ENCODE results near the gene SLX9.

The SLX9 gene

DNA sequence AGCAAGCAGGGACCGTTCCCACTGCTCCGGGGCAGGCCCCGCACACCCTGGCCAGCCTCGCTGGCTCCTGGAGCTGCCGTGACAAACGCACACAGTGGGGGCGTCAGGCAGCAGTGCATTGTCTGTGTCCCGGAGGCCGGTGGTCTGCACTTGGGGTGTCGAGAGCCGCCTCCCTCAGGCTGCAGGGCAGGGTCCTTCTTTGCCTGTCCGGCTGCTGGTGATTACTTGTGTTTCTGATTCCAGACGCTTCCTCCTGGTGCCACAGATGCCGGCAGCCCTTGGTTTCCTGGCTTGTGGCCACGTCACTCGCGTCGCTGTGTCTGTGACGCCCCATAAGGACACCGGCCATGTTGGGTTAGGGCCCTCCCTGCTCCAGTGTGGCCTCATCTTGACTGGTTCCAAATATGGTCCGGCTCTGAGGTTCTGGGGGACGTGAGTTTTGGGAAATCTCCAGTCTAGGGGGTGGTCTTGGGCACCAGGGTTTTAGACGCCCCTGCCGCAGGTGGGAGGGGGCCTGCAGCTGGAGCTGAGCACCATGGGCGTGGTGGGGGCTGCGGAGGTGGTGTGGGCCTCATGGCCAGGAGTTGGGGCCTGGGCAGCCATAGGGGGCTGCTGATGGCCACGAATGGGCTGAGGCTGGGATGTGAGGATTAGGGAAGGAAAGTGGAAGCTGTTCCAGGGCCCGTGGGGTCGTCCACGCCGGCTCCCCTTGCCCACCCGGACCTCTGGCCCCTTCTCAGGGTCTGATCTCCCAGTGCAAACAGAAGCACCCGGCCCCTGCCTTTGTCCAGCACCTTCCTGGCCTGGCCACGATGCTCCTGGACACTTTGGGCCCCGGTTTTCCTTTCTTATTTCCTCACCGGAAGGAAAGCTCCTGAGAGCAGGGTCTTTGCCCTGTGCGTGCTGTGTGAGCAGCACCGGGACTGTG, 41.0 kb downstream of the SLX9 start:
- DNase-seq, result no peak

DNA sequence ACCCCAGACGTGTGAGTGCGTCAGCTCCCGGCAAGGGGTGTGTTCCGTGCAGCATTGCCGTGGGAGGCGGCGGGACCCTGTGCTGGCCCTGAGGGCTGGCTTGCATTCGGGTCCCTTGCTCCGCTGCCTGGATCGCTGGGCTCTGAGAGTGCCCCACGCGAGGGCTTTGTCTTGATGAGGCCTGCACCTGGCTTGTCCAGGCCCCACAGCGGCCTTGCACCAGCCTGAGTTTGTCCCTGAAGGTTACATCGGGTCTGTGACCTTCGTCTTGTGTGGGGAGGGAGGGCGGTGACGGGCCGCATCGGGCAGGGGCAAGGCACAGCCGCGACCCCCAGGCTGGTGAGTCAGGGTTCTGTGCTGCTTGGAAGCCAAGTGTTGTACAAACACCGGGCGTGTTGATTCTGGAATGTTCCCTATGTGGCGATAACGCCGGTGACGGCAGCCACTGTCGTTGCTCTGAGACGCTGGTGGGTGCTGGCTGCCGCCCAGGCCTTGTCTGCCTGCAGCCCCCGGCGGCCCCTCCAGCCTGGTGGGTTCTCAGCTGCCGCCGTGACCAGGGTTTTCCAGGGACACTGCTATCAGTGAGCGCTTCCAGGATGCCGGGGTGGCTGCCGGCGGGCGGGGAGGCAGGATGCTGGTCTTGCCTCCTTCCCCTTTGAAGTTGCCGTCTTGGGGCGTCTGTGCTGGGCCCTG, 42.9 kb downstream of the SLX9 start:
- no peak for DNase-seq

DNA sequence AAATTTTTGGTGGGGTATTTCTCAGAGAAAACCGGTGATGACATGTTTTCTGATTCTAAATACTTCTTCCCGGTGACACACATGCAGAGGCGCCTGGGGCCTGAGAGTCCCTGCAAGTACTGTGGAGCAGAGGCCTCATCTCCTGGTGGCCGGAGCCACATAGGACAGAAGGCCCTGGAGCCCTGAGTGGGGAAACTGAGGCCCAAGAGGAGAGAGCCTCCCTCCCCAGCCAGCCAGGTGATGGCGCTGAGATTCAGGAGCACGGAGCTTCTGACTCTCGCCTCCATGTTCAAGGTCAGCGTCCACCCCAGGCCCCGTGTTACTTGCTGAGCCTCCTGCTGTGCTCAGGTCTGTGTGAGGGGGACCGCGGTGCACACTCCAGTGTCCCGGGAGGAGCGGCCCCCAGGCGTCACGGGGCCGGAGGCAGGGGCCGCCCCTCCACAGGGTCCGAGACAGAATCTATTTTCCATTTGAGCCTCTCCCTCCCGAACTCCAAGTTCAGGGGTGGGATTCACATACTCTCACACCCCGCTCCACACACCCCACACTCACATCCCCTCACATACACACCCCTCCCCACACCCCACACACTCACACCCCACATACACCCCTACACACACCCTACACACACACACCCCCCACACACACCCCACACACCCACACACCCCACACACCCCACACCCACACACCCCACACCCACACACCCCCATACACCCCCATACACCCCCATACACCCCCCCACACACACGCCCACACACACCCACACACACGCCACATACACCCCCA, 43.8 kb downstream of the SLX9 start:
- no peak for DNase-seq

DNA sequence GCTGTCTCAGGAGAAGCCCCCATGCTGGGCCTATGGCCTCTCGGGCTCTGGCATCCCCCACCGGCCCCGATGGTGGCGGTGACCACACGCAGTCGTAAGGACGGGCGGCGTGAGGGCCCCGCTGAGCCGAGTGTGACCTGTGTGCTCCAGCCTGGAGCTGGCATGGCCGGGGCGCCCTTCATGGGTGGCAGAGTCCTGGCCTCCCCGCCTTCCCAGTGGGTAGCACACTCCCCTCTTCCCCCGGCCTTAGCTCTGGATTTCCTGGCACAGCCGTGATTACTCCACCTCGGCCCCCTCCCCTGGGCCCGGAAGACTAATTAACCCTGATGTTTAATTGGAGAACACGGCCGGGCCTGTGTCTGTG, 44.6 kb downstream of the SLX9 start:
- no peak for DNase-seq

DNA sequence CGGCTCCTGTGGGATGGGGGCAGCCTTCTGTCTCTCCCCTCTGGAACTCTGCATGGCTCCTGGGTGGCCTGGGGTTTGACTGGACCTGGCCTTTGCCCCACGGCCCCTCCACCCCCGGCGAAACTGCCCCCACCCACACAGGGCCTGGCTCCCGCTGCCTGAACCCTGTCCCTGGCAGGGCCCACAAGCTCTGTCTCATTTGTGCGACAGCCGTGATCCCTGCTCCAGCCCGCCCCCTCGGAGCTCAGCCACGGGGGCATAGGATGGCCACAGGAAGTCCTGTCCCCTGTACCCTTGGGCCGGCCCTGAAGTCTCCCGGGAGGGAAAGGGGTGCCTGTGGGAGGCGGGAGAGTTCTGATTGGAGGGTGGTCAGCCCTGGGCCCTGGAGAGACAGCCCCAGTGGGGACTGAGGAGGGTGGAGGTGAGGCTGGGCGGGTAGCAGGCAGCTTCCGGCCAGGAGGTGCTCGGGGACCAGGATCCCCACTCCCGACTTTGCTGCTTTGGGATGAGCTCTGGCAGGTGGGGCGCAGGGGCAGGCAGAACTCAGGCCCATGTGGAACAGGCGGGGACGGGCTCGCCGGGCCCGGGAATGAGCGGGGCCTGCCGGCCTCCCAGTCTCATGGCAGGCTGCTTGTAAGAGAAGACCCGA, 45.1 kb downstream of the SLX9 start:
- no peak for DNase-seq

DNA sequence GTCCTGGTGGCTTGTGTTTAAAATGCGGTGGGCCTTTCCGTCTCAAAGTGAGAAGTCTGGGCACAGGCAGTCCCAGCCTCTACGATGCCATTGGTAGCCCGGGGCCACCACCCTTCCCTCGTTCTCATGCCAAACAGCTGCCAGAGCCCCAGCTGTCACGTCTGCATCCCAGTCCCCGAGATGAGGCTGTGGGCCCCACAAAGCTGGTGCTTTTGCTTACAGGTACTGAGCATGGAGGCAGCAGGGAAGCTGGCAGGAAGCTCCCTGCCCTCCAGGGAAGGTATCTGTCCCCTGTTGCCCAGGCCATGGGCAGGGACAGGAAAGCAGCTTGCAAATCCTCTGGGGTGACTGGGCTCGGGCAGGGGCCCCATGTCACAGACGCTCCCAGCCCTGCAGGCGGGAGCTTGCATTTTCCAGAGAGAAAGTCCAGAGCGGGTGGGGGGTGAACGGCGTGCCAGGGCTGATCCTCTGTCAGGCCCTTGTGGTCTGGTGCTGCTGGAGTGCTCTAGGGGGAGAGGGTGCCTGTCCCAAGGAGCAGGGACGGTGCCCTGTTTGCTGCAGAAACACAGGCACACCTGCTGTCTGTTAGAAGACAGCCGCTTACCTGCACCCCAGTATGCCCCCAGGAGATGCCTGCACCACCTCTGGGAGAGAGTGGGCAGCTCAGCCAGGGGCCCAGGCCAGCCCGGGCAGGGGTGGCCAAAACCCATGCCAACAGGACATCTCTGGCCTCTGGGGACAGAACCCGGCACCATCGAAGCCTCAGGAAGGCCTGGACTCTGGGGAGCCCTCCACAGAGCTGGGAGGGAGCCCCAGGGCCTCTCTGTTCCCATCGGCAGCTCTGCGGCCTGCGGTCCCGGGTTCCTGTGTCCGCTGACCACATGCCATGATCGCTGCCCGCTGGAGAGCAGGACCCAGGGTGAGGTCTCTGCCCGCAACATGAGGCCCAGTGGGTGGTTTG, 45.9 kb downstream of the SLX9 start:
- DNase-seq, result no peak

DNA sequence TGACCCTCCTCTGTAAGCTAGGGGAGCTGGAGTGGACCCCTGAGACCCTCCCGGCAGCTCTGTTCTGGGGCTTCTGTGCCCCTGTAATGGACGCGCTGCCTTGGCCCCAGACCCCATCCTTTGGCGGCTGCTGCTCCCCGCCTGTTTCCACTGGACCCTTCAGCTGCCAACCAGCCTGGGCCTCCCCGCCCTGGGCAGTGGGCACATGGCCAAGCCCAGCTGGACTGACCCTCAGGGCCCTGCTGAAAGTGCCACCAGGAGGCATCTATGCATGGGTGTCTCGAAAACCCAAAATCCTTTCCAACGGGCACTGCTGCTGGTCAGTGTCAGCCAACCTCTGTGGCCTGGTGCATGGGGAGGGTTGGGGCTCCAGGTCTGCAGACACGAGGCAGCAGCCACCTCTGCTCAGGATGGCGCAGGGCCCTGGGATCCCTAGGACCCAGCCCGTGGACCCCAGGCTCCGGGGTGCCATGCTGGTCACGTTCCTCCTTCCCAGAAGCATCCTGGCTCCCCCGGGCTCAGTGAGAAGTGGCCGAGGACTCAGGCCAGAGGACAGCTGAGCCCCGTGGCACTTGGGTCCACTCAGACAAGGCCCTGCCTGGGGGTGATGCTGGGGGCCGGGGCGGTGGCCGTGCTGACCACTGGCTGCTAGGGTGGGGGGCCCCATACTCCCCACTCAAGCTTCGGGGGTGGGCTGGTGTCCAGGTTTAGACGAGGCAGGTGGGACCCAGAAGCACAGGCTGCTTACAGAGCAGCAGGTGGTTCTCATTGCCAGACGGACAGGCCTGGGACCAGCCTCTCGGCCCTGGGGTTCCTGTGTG, 46.9 kb downstream of the SLX9 start:
- no peak for DNase-seq

DNA sequence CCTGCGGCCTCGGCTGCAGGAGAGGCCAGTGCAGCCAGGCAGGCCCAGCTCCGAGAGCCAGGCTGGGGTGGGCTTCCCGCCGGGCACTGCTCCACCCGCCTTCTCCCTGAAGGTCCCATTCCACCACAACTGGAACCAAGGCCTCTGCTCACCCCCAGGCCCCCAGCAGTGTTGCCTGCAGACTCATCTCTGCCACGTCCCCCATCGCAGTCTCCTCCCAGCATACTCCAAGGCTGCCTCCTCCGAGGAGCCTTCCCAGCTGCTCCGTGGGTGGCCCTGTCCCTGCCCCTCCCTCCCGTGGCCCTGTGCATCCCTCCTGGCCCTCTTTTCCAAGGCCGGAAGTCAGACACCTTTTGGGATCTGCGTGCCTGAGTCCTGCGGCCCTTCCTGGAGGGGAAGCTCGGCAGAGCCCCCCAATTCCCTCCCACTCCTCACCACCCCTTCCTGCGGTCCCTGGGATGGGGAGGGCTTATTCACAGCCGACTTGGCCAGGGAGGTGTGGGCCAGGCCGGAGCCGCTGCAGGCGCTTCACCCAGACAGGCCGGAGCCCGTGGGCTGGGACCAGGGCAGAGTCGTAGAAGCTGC, 47.6 kb downstream of the SLX9 start:
- DNase-seq, result no peak

DNA sequence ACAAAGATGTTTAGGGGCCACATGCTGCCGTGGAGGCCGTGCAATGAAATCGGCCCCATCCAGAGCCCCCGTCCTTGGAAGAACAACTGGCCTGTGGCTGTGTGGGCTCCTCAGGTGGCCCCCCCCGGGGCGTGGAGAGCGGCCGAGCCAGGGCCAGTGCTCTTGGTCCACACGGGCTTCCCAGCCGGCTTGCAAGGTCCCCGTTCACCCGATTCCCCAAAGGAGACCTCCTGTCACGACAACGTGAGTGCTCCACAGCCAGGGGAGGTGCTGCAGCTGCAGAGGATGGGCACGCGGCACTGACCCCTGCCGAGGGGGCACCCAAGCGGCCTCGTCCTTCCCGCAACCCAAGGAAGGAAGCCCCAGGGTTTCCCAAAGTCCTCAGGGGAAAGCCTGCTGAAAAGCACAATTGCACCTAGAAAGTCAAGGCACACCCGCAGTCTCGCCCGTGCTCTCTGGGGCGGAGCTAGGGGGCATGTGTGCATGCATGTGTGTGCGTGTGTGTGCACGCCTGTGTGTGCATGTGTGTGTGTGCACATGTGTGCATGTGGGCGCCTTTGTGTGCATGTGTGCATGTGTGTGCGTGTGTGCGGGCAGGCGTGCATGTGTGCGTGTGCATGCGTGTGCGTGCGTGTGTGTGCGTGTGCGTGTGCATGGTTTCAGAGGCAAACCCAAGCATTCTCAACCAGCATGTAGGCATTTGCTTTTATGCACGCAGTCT, 48.2 kb downstream of the SLX9 start:
- no peak for DNase-seq

DNA sequence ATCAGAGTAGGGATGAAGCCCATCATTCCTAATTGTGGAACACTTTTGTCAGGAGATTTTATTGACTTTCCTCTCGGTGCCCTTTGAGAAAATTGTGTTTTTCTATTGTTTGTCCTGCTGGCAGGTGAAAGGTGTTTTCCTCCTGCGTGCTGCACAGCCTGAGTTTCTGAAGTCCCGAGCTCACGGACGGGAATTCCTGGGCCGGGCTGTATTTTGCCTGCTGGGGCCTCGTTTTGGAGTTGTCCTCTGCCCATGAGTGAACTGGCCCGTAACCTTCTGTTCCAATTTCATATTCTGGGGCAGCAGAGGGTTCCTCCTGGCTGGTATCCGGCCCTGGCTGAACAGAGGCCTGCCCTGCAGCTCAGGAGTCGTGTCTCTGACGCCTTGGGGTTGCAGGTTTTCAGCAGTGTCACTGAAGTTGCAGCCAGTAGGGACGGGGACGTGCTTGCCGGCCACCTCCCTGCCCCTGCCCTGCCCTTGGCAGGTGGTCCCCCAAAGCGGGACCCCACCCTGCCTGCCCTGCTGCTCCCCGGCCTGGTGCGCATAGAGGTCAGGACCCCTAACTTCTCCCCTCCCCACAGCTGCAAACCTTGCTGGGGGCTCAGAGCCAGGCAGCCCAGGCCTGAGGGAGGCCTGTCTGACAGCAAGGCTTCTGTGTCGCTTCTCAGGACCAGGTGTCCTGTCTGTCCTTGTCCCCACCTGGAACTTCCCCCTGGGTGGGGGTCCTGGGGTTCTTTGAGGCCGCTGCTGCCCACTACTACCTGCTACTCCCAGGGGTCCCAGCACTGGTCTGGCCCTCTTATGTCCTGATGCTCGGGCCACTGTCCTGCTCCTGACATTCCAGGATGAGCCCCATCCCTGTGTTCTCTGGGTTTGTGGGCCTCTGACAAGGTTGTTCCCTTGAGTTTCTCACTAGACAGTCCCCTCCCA, 49.0 kb downstream of the SLX9 start:
- no peak for DNase-seq

DNA sequence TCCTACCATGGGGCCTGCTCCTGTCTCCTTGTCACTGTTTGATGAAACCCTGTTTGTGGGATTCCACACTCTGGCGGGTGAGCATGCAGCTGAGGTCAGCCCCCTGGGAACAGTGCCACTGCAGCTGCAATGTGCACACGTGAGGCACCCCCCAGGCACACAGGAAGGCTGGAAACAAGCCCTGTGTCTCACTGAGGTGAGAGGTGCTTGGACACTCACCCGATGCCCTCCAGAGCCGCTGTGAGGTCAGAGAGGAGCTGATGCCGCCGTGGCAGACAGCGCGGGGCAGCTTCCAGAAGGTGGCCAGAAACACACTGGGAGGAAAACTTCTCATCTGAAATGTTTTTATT, 49.7 kb downstream of the SLX9 start:
- no peak for DNase-seq

DNA sequence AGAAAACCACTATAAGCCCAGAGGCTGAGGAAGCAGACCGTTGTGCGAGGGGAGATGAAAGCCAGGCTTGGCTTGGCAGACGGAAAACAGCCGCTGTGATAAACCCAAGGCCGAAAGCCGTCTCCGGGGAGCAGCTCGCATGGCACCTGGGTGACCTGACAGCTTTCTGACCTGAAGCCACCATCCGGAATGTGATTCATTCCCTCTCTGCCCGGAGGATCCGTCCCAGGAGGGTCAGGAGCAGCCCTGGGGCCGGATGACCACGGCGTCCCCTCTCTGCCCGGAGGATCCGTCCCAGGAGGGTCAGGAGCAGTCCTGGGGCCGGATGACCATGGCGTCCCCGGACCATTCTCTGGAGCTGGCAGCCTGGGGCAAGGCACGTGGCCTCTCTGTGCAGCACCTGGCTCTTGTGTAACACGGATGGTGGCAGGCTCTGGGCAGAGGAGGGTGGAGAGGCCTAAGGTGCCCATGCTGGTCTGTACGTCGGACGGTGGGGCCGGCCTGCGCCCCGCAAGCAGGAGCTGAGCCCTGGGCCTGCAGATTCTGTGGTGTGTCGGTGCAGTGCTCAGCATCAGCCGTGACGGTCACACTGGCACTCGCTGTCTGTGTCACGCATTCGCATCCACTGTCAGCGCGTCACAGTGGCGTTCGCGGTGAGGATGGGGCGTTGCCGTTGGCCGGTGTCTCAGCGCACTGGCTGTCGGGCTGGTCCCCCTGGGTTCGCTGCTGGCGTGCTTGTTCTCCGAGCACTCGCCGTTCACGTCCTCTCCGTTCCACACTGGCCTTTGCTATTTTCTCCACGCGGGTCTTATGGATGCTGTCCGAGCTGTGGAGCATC, 50.3 kb downstream of the SLX9 start:
- DNase-seq, result no peak

DNA sequence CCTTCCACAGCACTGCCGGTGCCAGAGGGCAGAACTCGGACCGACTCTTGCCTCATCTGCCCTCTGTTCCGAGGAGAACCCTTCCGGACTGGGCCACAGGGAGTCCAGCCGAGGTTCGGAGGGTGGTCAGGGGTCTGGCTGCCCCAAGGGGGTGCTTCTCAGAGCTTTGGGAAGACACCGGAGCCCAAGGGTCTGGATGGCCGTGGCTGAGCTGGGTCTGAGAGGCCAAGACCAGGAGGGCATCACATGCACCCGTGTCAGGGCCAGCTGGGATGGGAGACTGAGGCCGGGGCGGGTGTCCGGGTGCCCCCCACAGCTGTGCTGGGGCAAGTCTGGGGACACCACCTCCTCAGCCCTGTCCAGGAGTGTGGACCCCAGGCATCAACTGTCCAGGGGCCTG, 51.1 kb downstream of the SLX9 start:
- DNase-seq, result no peak

DNA sequence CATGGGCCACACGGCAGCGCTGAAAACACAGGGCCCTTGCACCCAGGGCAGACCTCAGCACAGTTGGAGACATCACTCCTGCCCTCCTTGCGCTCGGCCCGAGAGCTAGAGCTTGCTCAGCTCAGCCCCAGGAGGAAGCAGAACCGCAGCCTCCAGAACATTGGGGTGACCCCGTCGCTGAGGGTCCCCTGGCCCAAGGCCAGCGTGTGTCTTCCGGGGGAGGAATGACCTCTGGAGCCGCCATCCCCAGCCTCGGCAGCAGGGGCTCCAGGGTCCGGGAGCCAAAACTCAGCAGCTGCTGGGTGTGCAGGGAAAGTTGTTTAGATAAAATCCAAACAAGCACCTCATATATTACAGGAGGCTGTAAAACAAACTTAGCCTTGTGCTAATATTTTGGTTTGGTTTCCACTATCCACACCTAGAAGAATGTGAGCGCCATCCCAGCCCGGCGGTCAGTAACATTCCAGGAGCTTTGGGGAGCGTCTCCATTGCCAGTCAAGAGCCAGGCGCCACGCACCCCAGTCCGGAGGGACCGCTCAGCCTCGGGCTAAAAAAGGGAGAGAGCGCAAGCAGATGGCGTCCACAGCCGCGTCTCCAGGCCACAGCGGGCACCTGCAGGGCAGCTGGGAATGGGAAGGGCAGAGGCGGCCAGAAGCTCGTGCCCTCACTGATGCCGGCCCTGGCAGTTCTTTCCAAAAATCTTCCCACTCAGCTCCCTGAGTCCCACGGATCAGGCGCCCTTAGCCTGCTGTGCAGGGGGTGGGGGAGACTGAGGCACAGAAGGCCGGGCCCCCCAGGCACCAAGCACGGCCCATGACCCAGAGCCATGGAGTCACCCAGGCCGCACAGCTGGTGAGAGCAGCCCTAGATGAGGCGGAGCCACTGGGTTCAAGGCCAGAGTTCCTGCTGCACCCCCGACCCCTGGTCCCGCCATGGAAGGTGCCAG, 52.0 kb downstream of the SLX9 start:
- no peak for DNase-seq

DNA sequence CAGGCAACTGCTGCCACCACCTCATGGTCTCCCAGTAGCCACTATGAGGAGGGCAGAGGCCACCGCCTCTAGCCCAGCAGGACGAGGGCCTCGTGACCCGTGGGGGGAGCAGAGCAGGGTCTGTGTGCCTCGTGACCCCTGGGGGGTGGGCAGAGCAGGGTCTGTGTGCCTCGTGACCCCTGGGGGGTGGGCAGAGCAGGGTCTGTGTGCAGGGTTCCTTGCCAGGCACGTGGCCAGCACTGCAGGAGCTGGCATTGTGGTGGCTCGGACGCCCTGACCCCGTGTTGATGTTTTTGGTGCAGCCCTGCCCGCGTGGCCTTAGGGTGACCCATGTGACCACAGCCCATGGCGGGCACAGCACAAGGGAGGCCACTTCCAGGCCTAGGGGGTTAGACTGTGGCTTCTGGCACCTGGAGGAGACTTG, 52.8 kb downstream of the SLX9 start:
- no peak for DNase-seq

DNA sequence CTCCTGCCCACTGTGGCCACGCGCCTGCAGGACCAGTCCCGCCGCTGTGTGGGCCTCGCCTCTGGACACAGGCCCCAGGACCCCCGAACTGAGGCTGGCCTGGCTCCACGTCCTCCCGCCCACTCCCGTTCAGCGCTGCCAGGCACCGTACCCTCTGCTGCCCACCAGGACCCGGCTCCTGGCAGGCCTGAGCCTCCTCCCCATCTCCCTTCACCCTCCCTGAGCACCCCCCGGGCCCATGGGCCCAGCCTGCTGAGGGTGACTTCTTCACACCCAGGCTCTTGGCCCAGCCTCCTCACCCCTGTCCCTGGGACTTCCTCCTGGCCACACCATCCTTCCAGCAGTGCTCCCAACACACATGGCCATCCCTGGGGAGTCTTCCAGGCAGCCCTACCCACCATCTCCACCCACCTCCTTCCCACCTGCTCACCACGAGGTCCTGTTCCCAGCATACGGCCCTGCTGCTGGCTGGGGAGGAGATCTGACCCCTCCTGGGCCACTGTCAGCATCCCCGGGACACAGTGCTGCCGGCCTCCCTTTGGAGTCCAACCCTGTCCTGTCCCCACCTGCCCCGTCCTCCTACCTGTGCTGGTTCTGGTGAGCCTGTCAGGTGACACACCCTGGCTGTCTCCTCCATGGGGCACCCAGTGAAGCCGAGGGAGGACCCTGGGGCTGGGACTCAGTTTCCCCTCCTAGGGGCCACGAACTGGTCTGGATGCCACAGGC, 53.7 kb downstream of the SLX9 start:
- no peak for DNase-seq
